HAP-1 (cell line): ENCODE measurements around the gene ARFGEF2.
"Not testable (repeated sequence)": the region's sequence is repeated elsewhere in the genome, so short reads cannot be mapped to it uniquely, and the experiment has no call there.

Experiments
- DNase-seq, 2 experiments: peaks; one replicate each; pipeline ENCODE4 v3.0.0-alpha.2; 2016 to 2020; ENCODE audit warnings: low spot score in 2 of 2
- H3K27me3 ChIP-seq: fragments of 250-450 bp; sonication (Bioruptor Pico); 2 replicates; pipeline ENCODE4 v1.5.1; 2020; ENCODE audit warnings: low read depth, mild to moderate bottlenecking, moderate library complexity
- H3K36me3 ChIP-seq: fragments of 250-450 bp; sonication (Bioruptor Pico); replicated peaks from 2 replicates; pipeline ENCODE4 v1.5.1; 2020; ENCODE audit warnings: mild to moderate bottlenecking
- H3K4me1 ChIP-seq: fragments of 250-450 bp; sonication (Bioruptor Pico); 2 replicates; pipeline ENCODE4 v1.5.1; 2020; ENCODE audit warnings: mild to moderate bottlenecking
- H3K4me3 ChIP-seq: fragments of 250-450 bp; sonication (Bioruptor Pico); 2 replicates; pipeline ENCODE4 v1.5.1; 2020; ENCODE audit warnings: mild to moderate bottlenecking, moderate library complexity
- H3K9me3 ChIP-seq: fragments of 250-450 bp; sonication (Bioruptor Pico); 2 replicates; pipeline ENCODE4 v1.5.1; 2020; ENCODE audit warnings: mild to moderate bottlenecking, moderate library complexity
- in situ Hi-C: fragments of 300-500 bp; cut with MboI; formaldehyde crosslinking; loops from 3 replicates; pipeline ENCODE4 v1.14.3; 2020; ENCODE audit warnings: low sequenced_read_pairs, inconsistent platforms, mixed read lengths

The ARFGEF2 gene

DNA sequence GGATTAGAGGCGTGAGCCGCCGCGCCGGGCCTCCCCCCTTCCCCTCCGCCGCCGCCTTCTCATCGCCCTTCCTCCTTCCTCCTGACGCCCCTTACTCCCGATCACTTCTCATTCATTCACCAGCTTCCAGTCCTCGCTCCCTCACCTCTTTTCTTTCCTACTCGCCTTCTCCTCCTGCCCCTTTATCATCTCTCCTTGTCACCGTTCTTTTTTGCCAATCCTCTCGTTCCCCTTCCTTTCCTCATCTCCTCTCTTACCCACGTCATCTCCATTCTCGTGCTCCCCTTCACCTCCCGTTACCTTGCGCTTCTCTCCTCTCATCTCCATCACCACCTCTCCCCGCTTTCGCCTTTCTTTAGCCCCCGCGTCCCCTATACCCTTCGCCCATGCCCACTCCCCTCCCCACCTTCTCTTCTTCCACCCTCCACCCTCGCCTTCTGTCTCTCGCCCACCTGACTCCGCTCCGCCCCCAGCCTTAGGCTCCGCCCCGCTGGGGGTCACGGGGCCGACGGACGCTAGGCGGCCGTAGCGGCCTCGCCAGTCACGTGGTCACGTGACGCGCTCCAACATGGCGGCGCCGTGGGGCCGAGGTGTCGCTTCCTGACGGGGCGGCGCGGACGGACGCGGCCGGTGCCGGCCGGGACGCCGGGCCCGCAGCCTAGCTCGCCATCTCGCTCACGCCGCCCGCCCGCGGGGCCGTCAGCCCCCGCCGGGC, at the start of gene ARFGEF2:
ARFGEF2 (plus strand) TSS at position 544 of the 715 bp plus-strand sequence. CDS start 179 bp downstream, outside the sequence.
- H3K27me3 ChIP-seq, result 0 out of 2 replicates have a peak, but pooled peaks cover 2% of the 10 kb centered on the region
- no peaks in the 10 kb centered on the region for H3K9me3 ChIP-seq
- peak; percentile 88 to 93 for DNase-seq
- in situ Hi-C loops, result no loop called here
- H3K36me3 ChIP-seq, result no peaks in the 10 kb centered on the region; the same call in 1 of the 2 replicates
- H3K4me3 ChIP-seq, result peak within 1 kb of the TSS; percentile 87
- H3K4me1 ChIP-seq, result peaks cover 12% of the 10 kb centered on the region

DNA sequence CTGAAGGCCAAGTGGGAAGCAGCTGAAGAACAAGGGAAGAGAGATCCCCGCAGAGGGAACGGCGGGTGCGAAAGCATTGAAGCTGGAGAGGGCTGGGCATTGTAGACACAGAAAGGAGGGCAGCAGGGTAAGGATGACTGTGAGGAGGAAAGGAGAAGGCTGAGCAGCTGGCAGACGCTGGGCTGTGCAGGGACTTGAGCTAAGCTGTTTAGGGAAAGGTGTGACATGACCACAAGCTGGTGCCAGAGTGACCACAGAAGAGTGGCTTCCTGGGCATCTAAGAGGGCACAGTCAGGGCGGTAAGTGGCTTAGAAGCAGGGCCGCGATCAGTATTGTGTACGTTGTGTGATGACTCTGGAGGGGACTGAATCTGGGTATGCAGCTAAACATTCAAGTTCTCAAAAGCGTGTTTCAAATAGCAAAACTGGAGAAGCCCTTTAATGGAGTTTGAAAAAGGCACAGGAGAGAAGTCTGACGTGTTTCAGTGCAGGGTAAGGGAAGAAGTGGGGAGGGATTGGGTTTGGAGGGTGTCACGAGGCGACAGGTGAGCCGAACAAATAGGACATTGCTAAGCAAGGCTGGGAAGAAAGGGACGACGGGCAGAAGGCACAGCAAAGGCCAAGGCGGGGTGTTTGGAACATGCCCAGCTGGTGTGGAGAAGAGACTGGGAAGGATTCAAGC, 46.1 kb upstream of the ARFGEF2 start:
- H3K36me3 ChIP-seq, result no peaks in the 10 kb centered on the region
- H3K4me1 ChIP-seq, result no peaks in the 10 kb centered on the region
- H3K9me3 ChIP-seq, result no peaks in the 10 kb centered on the region
- in situ Hi-C loops, result no loop called here
- DNase-seq, result no peak
- H3K4me3 ChIP-seq, result no peak overlapping the region
- no peaks in the 10 kb centered on the region for H3K27me3 ChIP-seq

DNA sequence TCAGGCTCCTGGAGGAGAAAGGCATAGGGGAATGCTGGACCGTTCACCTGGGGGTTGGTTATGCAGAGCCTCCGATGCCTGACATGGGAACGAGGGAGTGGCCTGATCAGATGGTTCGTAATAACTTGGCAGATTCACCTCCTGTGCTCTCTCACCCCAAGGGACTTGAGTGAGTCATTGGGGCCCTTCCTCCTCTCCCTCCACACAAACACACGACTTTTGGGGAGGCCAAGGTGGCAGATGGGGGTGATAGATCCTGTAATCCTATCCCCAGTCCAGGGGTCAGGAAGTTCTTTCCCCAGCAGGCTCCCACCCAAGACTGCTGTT, 45.6 kb upstream of the ARFGEF2 start:
- H3K27me3 ChIP-seq, result no peaks in the 10 kb centered on the region
- H3K36me3 ChIP-seq, result no peaks in the 10 kb centered on the region
- H3K4me1 ChIP-seq, result no peaks in the 10 kb centered on the region; the same call in 1 of the 2 replicates
- DNase-seq, result no peak
- no peaks in the 10 kb centered on the region for H3K9me3 ChIP-seq
- in situ Hi-C loops, result no loop called here
- H3K4me3 ChIP-seq, result no peak overlapping the region

DNA sequence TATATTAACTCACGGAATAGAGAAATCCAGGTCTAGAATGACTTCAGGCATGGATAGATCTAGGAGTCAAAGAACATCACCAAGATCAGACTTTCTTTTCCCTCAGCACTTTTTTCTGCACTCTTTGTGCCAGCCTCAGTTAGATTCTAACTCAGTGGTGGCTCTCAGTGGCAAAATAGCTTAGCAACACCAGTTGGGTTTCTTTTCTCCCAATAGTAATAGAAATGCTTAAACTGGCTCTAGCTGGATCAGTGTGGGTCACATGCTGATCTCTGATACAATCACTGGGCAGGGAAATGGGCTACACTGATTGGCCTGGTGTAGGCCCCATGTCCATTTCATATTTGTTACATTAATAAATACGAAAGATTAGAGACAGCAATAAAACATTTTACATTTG, 44.2 kb upstream of the ARFGEF2 start:
- in situ Hi-C loops, result no loop called here
- no peak overlapping the region for H3K4me3 ChIP-seq
- H3K27me3 ChIP-seq, result no peaks in the 10 kb centered on the region
- no peaks in the 10 kb centered on the region for H3K9me3 ChIP-seq
- H3K4me1 ChIP-seq, result peaks cover 2% of the 10 kb centered on the region; the same call in 1 of the 2 replicates
- no peaks in the 10 kb centered on the region for H3K36me3 ChIP-seq
- peak; percentile 15 to 29 for DNase-seq

DNA sequence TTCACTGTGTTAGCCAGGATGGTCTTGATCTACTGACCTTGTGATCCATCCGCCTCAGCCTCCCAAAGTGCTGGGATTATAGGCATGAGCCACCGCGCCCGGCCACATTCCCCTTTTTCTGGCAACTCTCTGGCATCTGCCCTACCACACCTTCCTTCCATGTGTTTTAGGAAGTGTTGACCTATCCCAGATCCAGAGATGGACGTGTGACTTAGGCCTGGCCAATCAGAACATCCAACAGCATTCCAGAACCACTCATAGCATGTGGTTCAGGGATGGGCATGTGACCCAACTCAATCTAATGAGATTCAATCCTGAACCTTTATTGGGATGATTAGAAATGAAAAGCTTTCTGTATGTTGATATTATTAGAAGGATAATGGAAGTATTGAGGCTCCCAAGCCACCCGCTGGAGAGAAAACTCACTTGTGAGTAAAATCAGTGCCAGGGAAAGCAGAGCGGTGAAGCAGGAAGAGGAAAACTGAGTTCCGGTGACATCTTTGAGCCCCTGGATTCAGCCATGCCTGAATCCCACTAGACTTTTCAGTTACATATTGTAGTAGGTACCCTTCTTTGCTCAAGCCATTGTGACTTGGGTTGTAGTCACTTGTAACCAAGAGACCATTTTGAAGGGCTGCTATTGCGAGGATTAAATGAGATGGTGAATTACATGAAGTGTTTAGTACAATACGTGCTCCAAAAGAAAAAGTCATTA, 42.8 kb upstream of the ARFGEF2 start:
- in situ Hi-C loops, result no loop called here

DNA sequence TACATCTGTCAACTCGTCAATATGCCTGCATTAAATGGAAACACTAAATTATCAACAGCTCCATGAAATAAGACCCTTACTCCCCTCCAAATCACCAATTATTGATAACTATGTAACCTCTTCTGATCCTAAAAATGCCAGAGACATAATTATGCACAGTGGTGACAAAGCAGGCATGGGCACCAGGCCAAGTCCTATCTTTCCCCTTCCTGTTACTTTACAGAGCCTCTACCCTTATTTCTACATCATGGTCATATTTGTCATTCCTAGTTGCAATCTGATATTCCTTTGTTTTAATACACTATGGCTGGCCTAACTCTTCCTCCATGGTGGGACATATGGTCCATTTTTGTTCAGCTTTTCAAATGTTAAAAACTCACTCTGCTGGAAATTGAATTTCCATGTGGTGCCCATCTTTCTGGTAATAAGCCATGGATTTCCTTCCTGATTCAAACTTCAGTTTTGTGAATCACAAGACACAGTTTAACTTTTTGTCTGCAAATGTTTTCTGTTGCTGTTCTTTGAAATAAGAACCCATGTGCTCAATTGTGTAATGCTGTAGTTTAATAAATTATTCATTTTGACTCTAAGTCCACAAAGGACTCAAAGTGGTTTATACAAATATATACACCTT, 41.8 kb upstream of the ARFGEF2 start:
- Histone ChIP-seq H3K36me3 (no peaks in the 10 kb centered on the region), H3K4me3 (no peak overlapping the region), H3K4me1 (peaks cover 2% of the 10 kb centered on the region; the same call in 1 of the 2 replicates), H3K27me3 (no peaks in the 10 kb centered on the region), H3K9me3 (no peaks in the 10 kb centered on the region)
- DNase-seq, result no peak
- in situ Hi-C loops, result no loop called here

More for the DNA sequence above, 42.8 kb upstream of the ARFGEF2 start:
- no peak for DNase-seq
- Histone ChIP-seq H3K4me3 (no peak overlapping the region), H3K27me3 (no peaks in the 10 kb centered on the region), H3K9me3 (no peaks in the 10 kb centered on the region), H3K4me1 (peaks cover 2% of the 10 kb centered on the region; the same call in 1 of the 2 replicates), H3K36me3 (no peaks in the 10 kb centered on the region)

DNA sequence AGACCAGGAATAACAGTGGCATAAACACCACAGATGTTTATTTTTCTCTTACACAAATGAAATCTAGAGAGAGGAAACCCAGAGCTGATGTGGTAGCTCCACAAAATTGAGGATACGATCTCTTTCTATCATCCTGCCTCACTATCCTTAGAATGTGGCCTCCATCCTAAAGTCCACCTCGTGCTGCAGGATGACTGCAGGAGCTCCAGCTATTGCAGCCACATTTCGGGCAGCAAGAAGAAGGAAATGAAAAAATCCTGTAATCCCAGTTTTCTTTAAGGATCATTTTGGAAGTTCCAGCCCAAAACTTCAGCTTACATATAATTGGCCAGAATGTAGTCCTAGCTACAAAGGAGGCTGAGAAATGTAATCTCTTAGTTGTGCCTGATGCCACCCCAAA, 41.2 kb upstream of the ARFGEF2 start:
- in situ Hi-C loops, result no loop called here
- Histone ChIP-seq H3K4me3 (no peak overlapping the region), H3K27me3 (no peaks in the 10 kb centered on the region), H3K9me3 (no peaks in the 10 kb centered on the region), H3K4me1 (peaks cover 2% of the 10 kb centered on the region; the same call in 1 of the 2 replicates), H3K36me3 (no peaks in the 10 kb centered on the region)
- no peak for DNase-seq

DNA sequence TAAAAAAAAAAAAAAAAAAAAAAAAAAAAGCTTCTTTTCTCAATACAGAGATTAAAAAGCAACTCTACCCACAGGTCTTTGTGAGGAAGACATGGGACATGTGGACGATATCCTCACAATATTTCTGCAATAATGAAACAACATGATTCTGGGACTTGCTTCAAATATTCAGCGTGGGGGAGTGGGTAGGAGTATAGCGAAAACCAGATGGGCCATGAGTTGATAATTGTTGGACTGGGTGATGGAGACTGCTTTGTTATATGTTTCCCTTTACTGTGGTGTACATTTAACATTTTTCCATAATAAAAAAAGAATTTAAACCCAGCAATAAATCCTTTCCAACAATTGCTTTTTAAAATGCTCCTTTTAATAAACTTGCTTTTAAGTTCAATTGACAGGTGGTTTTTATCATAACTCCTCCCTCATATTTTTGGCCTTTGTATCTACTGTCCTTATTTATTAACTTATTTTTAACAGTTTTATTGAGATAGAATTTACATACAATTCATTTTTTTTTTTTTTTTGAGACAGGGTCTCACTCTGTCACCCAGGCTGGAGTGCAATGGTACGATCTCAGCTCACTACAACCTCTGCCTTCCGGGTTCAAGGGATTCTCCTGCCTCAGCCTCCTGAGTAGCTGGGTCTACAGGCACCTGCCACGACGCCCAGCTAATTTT, 40.4 kb upstream of the ARFGEF2 start:
- in situ Hi-C loops, result no loop called here
- no peak overlapping the region for H3K4me3 ChIP-seq
- DNase-seq, result peak in 1 of 2 experiments; percentile 38
- no peaks in the 10 kb centered on the region for H3K27me3 ChIP-seq
- no peaks in the 10 kb centered on the region for H3K36me3 ChIP-seq
- H3K4me1 ChIP-seq, result peaks cover 2% of the 10 kb centered on the region; the same call in 1 of the 2 replicates
- no peaks in the 10 kb centered on the region for H3K9me3 ChIP-seq

DNA sequence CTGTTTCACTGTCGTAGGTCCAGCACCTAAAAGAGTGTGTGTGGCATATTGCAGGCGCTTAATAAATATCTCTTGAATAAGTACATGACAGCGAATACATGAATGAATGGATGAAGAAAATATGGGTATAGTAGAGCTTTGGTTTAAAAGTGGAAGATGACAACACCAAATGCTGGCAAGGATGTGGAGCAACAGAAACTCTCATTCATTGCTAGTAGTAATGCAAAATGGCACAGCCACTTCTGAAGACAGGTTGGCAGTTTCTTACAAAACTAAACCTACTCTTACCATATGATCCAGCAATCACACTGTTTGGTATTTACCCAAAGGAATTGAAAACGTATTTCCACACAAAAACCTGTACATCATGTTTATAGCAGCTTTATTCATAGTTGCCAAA, 36.3 kb upstream of the ARFGEF2 start:
- Histone ChIP-seq H3K9me3 (no peaks in the 10 kb centered on the region), H3K27me3 (peaks cover 4% of the 10 kb centered on the region; the same call in 1 of the 2 replicates), H3K4me1 (peaks cover 2% of the 10 kb centered on the region; the same call in 1 of the 2 replicates), H3K4me3 (no peak overlapping the region), H3K36me3 (no peaks in the 10 kb centered on the region)
- in situ Hi-C loops, result no loop called here
- no peak for DNase-seq

DNA sequence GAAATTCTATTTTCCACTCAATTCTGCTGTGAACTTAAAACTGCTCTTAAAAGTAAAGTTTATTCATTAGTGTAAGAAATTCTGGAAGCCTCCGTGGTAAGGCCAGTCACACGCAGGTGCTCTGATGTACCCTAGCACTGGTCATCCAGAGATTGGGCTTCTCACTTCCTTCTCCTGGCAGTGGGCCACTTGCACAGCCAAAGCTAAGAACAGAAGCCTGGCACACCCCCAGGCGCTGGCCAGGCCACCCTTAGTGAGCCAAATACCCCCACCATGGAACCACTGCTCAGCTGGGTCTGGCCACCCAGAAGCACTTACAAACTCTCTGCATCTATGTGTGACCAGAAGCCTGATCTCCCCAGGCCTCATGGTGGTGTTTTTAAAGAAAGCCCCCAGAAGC, 35.3 kb upstream of the ARFGEF2 start:
- no peaks in the 10 kb centered on the region for H3K36me3 ChIP-seq
- in situ Hi-C loops, result no loop called here
- H3K4me1 ChIP-seq, result no peaks in the 10 kb centered on the region; the same call in 1 of the 2 replicates
- H3K27me3 ChIP-seq, result peaks cover 4% of the 10 kb centered on the region; the same call in 1 of the 2 replicates
- DNase-seq, result no peak
- no peak overlapping the region for H3K4me3 ChIP-seq
- no peaks in the 10 kb centered on the region for H3K9me3 ChIP-seq

DNA sequence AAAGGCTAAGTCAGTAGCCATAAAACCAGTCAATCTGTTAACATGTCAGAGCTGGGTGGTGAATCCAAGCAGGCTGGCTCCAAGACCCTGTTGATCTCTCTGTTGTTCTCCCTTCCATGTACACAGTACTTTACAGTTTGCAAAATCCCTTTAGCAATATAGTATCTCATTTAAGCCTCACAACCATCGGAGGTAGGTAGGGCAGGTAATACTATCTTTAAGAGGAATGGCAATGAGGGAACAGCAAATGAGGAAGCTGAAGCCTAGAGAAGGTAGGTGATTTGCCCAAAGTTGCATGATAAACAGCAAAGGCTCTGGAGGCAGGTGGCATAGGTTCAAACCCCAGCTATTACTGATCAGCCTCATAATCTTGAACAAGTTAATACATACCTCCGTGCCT, 34.7 kb upstream of the ARFGEF2 start:
- no peak for DNase-seq
- H3K4me3 ChIP-seq, result no peak overlapping the region
- peaks cover 7% of the 10 kb centered on the region; the same call in 1 of the 2 replicates for H3K27me3 ChIP-seq
- H3K9me3 ChIP-seq, result no peaks in the 10 kb centered on the region
- in situ Hi-C loops, result no loop called here
- no peaks in the 10 kb centered on the region for H3K36me3 ChIP-seq
- no peaks in the 10 kb centered on the region for H3K4me1 ChIP-seq

DNA sequence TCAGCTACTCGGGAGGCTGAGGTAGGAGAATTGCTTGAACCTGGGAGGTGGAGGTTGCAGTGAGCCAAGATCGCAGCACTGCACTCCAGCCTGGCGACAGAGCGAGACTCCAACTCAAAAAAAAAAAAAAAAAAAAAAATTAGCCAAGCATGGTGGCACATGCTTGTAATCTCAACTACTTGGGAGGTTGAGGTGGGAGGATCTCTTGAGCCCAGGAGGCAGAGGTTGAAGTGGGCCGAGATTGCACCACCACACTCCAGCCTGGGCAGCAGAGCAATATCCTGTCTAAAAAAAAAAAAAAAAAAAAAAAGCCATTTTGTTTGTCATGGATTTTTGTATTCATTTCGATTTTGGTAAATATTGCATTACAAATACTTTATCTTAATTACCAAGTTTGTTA, 33.0 kb upstream of the ARFGEF2 start:
- H3K4me1 ChIP-seq, H3K36me3 ChIP-seq, H3K9me3 ChIP-seq, H3K4me3 ChIP-seq, DNase-seq, in situ Hi-C loops, H3K27me3 ChIP-seq: not testable (repeated sequence)

DNA sequence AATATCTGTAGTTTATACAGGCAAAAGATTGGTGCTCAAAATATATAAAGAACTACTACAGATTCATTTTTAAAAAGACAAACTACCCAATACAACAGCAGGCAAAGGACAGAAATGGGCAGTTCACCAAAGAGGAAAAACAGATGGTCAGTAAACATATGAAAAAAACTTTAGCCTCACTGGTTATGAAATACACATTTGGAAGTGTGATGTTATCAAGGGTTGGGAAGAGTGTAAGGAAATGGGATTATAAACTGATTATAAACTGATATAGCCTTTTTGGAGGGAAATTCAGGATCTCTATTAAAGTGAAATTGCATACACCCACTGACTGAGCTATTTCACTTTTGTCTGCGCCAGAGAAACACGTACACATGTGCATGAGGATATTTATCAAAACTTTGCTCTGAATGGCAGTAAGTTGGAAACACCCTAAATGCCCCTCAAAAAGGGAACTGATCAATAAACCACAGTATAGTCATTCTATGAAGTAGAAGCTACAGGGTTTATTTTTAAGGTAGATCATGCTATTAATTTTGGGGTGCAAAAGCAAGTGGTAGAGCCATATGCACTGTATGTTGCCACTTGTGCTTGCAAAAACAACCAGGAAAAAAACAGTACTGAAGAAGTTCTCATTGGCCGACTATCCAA, 32.2 kb upstream of the ARFGEF2 start:
- no peaks in the 10 kb centered on the region for H3K4me1 ChIP-seq
- no peaks in the 10 kb centered on the region for H3K9me3 ChIP-seq
- no peak for DNase-seq
- H3K4me3 ChIP-seq, result no peak overlapping the region
- peaks cover 7% of the 10 kb centered on the region; the same call in 1 of the 2 replicates for H3K27me3 ChIP-seq
- in situ Hi-C loops, result no loop called here
- H3K36me3 ChIP-seq, result no peaks in the 10 kb centered on the region
